GM18858 (cell line): ENCODE results near the gene CBR3.
A peak's percentile ranks its signal among the peaks of the same experiment; 100 is the strongest.
"Not testable (repeated sequence)": the region's sequence is repeated elsewhere in the genome, so short reads cannot be mapped to it uniquely, and the experiment has no call there.

ENCODE experiments used
- ATAC-seq: cut with Tn5 transposase; IDR thresholded peaks from one replicate; pipeline ENCODE4 v1.9.1; 2021; ENCODE audit not compliant: unreplicated experiment

CBR3 gene

DNA sequence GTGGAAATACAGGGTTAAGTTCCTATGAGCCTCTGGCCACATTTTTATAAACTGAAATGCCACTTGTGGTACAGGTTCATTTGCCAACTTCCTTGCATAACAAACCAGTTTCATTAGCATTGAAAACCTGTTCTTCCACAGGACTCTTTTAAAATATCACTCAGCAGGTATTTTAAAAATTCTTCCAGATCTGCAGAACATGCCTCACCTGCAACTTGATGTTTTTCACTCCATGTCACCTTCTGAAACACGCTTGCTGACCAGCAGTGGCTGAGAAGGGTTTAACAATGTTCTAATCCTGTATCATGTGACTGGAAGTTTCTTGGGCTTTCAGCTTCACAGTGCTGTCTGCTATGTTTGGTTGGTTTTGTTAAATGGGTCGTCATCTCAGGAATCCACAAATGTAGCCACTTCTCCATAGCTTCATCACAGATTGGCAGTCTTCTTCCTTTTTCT is 17.6 kb upstream of the CBR3 start:
- no peak for ATAC-seq

DNA sequence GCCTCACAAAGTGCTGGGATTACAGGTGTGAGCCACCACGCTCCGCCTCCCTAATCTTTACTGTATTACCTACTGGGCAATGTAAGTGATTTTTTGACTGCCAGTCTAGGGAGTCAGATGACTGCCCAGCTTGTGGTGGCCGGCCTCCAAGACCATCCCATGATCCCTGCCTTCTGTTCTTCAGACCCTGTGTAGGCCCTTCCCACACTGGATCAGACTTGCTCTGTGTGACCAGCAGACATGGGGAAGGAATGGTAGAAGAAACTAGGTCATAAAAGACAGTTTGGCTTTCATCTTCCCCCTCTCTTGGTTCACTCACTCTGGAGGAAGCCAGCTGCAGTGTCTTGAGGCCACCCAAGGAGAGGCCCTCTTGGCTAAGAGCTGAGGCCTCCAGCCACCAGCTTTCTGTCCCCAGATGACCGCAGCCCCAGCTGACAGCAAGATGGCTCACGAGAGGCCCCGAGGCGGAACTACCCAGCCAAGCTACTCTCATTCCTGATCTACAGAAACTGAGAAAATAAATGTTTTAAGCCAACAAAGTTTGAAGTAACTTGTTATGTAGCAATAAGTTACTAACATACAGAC is 14.5 kb upstream of the CBR3 start:
- no peak for ATAC-seq

GRCh38 chr21:36122977-36123376 is 11.9 kb upstream of the CBR3 start:
- ATAC-seq, result no peak

GRCh38 chr21:36124395-36124794 is 10.5 kb upstream of the CBR3 start:
- ATAC-seq, result no peak

DNA sequence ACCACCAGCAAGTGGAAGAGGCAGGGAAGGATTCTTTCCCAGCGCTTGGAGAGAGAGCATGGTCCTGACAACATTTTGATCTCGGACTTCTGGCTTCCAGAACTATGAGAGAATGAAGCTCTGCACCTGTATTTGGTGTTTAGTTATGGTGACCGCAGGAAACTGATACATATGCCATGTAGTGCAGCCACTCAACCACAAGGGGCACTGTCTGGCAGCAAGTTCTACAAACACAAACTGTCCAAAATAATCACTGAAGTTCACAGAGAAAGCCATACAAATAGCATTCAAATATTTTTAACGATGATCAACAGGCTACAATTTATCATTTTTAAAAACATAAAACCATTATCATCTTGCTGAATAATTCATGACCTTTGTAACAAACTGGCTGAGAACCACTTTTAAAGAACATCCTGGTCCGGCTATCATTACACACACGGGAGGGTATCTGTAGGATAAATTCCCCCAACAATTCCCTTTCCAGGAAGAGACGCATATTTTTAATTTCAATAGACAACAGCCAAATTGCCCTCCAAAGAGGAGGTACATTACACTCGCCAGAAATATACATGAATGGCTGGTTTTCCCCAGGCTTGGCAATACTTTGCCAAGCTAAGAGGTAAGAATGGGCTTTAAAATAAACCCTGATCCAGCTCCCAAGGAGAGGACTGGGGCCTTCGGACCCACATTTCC is 9.2 kb upstream of the CBR3 start:
- no peak for ATAC-seq

- no peak for ATAC-seq
Measured at GRCh38 chr21:36126208-36126565, 8.7 kb upstream of the CBR3 start.

- ATAC-seq, result no peak
Measured at GRCh38 chr21:36126621-36127110, 8.2 kb upstream of the CBR3 start.

DNA sequence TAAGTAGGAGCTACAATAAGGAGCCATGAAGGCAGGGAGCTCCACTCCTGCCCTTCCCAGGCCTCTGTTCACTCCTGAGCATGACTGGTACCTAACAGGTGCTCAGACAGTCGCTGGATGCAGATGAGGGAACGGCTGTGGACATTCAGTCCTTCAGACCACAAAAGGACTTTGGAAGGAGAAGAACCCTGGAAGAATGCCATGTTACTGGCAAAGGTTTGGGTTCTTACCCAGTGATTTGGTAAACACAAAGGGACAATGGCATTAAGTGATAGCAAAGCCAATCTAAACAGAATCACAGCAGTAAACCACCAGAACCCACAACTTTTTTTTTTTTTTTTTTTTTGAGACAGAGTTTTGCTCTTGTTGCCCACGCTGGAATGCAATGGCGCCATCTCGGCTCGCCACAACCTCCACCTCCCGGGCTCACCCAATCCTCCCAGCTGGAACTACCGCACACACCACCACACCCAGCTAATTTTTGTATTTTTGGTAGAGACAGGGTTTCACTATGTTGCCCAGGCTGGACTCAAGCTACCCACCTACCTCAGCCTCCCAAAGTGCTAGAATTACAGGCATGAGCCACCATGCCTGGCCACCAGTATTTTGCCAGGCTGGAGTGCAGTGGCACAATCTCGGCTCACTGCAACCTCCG is 7.5 kb upstream of the CBR3 start:
- no peak for ATAC-seq

- no peak for ATAC-seq
Measured at GRCh38 chr21:36127977-36128376, 6.9 kb upstream of the CBR3 start.

DNA sequence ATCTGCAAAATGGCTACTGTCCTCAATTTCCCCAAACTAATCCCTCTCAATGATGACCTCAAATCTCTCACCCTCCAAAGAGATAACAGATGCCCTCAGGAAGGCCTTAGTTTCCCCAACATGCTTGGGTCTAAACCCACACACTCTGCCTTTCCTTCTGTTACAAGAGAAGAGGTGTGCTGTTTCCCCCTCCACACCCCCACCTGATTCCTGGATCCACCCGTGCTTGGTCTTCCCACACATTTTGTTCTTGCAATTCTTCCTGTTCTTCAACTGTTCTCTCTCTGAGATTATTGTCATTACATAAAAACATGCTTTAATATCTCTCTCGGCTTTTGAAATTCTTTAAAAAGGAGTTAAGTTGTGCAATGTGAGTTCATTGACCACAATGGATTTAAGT is 5.7 kb upstream of the CBR3 start:
- no peak for ATAC-seq

GRCh38 chr21:36130414-36130762 is 4.5 kb upstream of the CBR3 start:
- not testable (repeated sequence) for ATAC-seq

- ATAC-seq, result not testable (repeated sequence)
Measured at GRCh38 chr21:36130839-36131238, 4.0 kb upstream of the CBR3 start.

DNA sequence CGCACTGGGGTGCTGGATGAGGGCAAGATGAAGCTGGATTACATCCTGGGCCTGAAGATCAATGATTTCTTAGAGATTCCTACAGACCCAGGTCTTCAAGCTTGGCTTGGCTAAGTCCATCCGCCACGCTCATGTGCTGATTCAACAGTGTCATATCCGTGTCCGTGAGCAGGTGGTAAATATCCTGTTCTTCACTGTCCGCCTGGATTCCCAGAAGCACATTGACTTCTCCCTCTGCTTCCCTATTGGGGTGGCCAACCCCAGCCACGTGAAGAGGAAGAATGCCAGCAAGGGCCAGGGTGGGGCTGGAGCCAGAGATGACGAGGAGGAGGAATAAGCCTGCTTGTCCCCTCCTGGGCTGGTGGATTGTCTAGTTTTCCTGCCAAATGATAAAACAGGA is 2.2 kb upstream of the CBR3 start:
- ATAC-seq, result no peak

- no peak for ATAC-seq
Measured at GRCh38 chr21:36135391-36136102, 668 bp downstream of the CBR3 start.

- ATAC-seq, result not testable (repeated sequence)
Measured at GRCh38 chr21:36139791-36140190, 4.9 kb downstream of the CBR3 start.

DNA sequence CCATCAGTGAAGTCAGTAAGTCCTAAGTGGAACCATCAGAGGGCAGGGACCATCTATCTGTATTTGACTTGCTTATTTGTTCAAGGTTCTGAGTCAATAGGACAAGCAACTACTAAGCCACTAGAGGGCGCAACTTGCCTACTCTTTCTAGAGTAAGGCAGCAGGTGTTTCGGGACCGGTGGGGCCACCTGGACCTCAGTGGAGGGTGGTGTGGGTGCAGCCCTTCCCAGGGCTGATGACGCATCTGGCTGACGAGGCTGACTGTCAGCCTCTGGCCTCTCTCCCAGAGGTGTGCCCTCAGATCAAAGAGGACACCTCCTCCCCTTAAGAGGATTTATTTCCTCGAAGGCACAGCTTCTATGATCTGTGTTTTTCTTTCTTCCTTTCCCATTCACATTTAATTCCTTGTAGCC is 6.6 kb downstream of the CBR3 start:
- ATAC-seq, result peak; percentile 78

- not testable (repeated sequence) for ATAC-seq
Measured at GRCh38 chr21:36144233-36144632, 9.4 kb downstream of the CBR3 start.

- ATAC-seq, result no peak
Measured at GRCh38 chr21:36145259-36145658, 10.4 kb downstream of the CBR3 start.

GRCh38 chr21:36147911-36148310 is 13.0 kb downstream of the CBR3 start:
- ATAC-seq, result no peak

DNA sequence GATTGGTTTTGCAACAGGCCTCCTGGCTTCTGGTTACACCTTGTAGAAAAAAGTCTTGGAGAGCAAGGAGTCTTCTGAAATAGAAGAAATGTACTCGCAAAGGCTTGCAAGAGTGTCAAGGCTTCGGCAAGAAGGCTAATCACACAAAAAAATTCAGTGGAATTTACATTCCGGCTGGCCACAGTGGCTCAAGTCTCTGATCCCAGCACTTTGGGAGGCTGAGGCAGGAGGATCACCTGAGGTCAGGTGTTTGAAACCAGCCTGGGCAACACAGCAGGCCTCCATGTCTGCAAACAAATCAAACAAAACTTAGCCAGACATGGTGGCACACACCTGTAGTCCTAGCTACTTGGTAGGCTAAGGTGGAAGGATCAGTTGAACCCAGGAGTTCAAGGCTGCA is 14.0 kb downstream of the CBR3 start:
- ATAC-seq, result no peak

- ATAC-seq, result peak; percentile 55
Measured at GRCh38 chr21:36149788-36150711, 15.2 kb downstream of the CBR3 start.
